ENCODE measurements around the gene DENND6A. TPM values are rescaled to one million over a fixed set of nuclear protein-coding genes. Genes with fewer than 3 reads are reported as not detected.

Gene DENND6A, protein sequence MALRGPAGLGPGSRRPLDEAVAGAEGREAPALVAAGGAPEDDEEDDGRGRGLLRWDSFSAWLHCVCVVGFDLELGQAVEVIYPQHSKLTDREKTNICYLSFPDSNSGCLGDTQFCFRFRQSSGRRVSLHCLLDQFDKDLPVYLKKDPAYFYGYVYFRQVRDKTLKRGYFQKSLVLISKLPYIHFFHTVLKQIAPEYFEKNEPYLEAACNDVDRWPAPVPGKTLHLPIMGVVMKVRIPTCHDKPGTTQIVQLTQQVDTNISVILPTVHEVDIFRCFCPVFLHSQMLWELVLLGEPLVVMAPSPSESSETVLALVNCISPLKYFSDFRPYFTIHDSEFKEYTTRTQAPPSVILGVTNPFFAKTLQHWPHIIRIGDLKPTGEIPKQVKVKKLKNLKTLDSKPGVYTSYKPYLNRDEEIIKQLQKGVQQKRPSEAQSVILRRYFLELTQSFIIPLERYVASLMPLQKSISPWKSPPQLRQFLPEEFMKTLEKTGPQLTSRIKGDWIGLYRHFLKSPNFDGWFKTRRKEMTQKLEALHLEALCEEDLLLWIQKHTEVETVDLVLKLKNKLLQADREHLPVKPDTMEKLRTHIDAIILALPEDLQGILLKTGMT
- 10 to 100 TPM; 15.2 to 36.3 (median 24.5) TPM for total RNA-seq

DNA sequence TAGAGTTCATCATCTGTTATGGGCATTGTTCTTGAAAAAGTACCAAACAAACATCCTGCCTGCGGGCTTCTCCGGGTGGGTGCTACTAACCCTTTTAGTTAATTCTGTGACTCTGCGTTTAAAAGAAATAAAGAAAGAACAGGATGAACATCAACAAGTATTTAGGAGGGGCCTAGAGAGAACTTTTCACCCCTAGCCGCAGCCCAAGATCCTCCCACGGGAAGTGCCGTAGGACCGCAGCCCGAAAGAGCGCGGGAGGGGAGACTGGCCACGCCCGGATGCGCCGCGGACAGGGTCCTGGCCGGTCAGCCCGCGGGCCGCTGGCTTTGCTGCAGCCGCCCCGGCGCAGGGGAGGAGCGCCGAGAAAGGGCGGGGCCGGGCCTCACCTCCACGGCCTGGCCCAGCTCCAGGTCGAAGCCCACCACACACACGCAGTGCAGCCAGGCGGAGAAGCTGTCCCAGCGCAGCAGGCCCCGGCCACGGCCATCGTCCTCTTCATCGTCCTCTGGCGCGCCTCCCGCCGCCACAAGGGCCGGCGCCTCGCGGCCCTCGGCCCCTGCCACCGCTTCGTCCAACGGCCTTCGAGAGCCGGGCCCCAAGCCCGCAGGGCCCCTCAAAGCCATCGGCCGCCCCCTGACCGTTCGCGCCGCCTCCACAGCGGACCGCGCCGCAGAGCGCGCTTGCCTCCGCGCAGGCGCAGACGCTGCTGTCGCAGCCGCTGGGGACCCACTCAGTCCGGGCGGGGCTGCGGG is at the start of gene DENND6A:
Gene DENND6A (minus strand): TSS at position 682 of the 752 bp plus-strand sequence. CDS start 59 bp downstream, at position 623.
- H3K27me3 ChIP-seq = no peaks in the 10 kb centered on the region
- peaks cover 0 to 28% (median 3%) of the 10 kb centered on the region in 4 donors for H3K4me1 ChIP-seq
- TF ChIP-seq POLR2A (IDR thresholded peaks at IDR 0.05) = peak; percentile 93 to 94
- TF ChIP-seq, protein P1, sequence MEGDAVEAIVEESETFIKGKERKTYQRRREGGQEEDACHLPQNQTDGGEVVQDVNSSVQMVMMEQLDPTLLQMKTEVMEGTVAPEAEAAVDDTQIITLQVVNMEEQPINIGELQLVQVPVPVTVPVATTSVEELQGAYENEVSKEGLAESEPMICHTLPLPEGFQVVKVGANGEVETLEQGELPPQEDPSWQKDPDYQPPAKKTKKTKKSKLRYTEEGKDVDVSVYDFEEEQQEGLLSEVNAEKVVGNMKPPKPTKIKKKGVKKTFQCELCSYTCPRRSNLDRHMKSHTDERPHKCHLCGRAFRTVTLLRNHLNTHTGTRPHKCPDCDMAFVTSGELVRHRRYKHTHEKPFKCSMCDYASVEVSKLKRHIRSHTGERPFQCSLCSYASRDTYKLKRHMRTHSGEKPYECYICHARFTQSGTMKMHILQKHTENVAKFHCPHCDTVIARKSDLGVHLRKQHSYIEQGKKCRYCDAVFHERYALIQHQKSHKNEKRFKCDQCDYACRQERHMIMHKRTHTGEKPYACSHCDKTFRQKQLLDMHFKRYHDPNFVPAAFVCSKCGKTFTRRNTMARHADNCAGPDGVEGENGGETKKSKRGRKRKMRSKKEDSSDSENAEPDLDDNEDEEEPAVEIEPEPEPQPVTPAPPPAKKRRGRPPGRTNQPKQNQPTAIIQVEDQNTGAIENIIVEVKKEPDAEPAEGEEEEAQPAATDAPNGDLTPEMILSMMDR (IDR thresholded peaks at IDR 0.05) = peak in 1 of 6 experiments; percentile 17
- H3K27ac ChIP-seq = peak within 1 kb of the TSS; percentile 95 to 98 (median 96)
- DNase-seq = peak; percentile 83 to 97 (median 93)
- no peaks in the 10 kb centered on the region for H3K36me3 ChIP-seq
- peak within 1 kb of the TSS; percentile 77 to 89 (median 83) for H3K4me3 ChIP-seq
- no peaks in the 10 kb centered on the region for H3K9me3 ChIP-seq

DNA sequence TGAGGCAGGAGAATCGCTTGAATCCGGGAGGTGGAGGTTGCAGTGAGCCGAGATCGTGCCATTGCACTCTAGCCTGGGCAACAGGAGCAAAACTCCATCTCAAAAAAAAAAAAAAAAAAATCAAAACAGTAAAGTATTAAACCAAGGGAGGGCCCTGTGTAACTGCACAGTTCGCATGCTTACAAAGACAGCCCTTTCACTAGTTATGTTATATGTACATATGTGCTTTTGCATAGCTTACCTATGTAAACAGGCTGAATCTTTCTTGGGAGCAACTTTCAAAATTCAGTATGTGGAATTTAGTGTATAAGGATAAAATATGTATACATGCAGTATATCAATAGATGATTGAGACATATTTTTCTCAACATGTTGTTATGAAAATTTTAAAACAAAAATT is 47.1 kb upstream of the DENND6A start:
- no peaks in the 10 kb centered on the region for H3K4me1 ChIP-seq
- H3K4me3 ChIP-seq = no peak overlapping the region
- H3K36me3 ChIP-seq = no peaks in the 10 kb centered on the region
- no peak for DNase-seq
- TF ChIP-seq, protein P1 (IDR thresholded peaks at IDR 0.05) = no peak
- TF ChIP-seq POLR2A (IDR thresholded peaks at IDR 0.05) = no peak
- H3K9me3 ChIP-seq = no peaks in the 10 kb centered on the region
- no peaks in the 10 kb centered on the region for H3K27me3 ChIP-seq
- no peak overlapping the region for H3K27ac ChIP-seq

DNA sequence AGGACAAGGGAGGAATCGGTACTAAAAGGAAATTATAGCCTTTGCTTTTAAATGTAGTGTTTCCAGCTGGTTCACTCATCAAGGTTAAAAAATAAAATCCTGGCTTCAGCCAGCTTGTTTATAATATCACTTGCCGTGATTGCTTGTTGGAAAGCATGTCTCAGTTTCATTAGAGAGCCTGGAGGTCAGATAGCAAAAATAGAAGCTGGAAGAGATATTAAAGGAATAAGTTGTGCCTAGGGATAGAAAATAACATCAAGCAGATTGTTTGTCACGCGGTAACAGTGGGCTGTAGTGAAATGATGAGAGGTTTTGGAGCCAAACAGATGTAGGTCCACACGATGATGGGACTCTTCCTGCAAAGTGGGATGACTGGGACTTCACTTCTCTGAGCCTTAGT is 45.5 kb upstream of the DENND6A start:
- H3K4me3 ChIP-seq = no peak overlapping the region
- H3K27ac ChIP-seq = no peak overlapping the region
- no peaks in the 10 kb centered on the region for H3K9me3 ChIP-seq
- H3K27me3 ChIP-seq = no peaks in the 10 kb centered on the region
- H3K36me3 ChIP-seq = no peaks in the 10 kb centered on the region
- H3K4me1 ChIP-seq = no peaks in the 10 kb centered on the region
- no peak for DNase-seq
- TF ChIP-seq, protein P1 (IDR thresholded peaks at IDR 0.05) = no peak
- TF ChIP-seq POLR2A (IDR thresholded peaks at IDR 0.05) = no peak

DNA sequence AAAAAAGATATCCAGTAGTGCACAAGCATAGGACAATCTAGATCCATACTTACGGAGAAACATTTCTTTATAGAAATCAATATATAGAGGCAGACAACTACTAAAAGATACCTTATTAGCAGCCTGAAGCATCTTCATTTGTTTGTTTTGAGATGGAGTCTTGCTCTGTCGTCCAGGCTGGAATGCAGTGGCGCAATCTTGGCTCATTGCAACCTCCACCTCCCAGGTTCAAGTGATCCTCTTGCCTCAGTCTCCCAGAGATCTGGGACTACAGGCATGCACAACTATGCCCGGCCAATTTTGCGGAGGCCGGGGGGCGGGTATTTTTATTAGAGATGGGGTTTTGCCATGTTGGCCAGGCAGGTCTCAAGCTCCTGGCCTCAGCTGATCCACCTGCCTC is 45.0 kb upstream of the DENND6A start:
- H3K27me3 ChIP-seq = no peaks in the 10 kb centered on the region
- DNase-seq = no peak
- no peak overlapping the region for H3K27ac ChIP-seq
- TF ChIP-seq POLR2A (IDR thresholded peaks at IDR 0.05) = no peak
- TF ChIP-seq, protein P1 (IDR thresholded peaks at IDR 0.05) = no peak
- no peaks in the 10 kb centered on the region for H3K36me3 ChIP-seq
- no peaks in the 10 kb centered on the region for H3K9me3 ChIP-seq
- H3K4me1 ChIP-seq = no peaks in the 10 kb centered on the region
- no peak overlapping the region for H3K4me3 ChIP-seq

DNA sequence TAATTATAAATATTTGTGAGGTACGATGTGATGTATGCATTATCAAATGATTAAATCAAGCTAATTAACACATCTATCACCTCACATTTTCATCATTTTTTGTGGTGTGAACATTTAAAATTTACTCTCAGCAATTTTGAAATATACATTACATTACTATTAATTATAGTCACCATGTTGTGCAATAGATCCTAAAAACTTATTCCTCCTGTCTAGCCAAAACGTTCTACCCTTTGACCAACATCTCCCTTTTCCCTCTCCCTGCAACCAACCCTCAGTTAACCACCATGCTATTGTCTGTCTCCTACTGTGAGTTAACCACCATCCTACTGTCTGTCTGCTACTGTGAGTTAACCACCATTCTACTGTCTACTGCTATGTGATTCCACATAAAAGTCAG is 42.5 kb upstream of the DENND6A start:
- no peaks in the 10 kb centered on the region for H3K4me1 ChIP-seq
- TF ChIP-seq, protein P1 (IDR thresholded peaks at IDR 0.05) = no peak
- no peak for TF ChIP-seq POLR2A (IDR thresholded peaks at IDR 0.05)
- no peak overlapping the region for H3K27ac ChIP-seq
- no peaks in the 10 kb centered on the region for H3K9me3 ChIP-seq
- H3K36me3 ChIP-seq = no peaks in the 10 kb centered on the region
- no peaks in the 10 kb centered on the region for H3K27me3 ChIP-seq
- DNase-seq = no peak
- H3K4me3 ChIP-seq = no peak overlapping the region

All from Peyer's patch (tissue), 4 donors.